GM15510 (cell line): ENCODE measurements around the gene MMP23B.

Experiments used
- POLR2A ChIP-seq: IDR thresholded peaks from 3 replicates; pipeline ENCODE4 v1.6.1; 2011; ENCODE audit warnings: borderline replicate concordance; ENCODE audit not compliant: insufficient read length; ENCODE audit errors: extremely low read depth

Gene MMP23B

GRCh38 chr1:1622010-1622787, 9.8 kb upstream of the MMP23B start:
- no peak for TF ChIP-seq POLR2A

- no peak for TF ChIP-seq POLR2A
Measured at GRCh38 chr1:1622788-1623094, 9.2 kb upstream of the MMP23B start.

- no peak for TF ChIP-seq POLR2A
Measured at GRCh38 chr1:1623181-1623630, 8.8 kb upstream of the MMP23B start.

GRCh38 chr1:1623631-1624442, 8.1 kb upstream of the MMP23B start:
- TF ChIP-seq POLR2A, result no peak

- TF ChIP-seq POLR2A, result no peak
Measured at GRCh38 chr1:1624443-1625403, 7.2 kb upstream of the MMP23B start.

- TF ChIP-seq POLR2A, result no peak
Measured at GRCh38 chr1:1625404-1625775, 6.6 kb upstream of the MMP23B start.

- no peak for TF ChIP-seq POLR2A
Measured at GRCh38 chr1:1625824-1626206, 6.2 kb upstream of the MMP23B start.

GRCh38 chr1:1626207-1627141, 5.5 kb upstream of the MMP23B start:
- TF ChIP-seq POLR2A, result no peak

GRCh38 chr1:1627261-1627828, 4.6 kb upstream of the MMP23B start:
- TF ChIP-seq POLR2A, result no peak

GRCh38 chr1:1627829-1628753, 3.9 kb upstream of the MMP23B start:
- TF ChIP-seq POLR2A, result no peak

- no peak for TF ChIP-seq POLR2A
Measured at GRCh38 chr1:1628754-1629429, 3.1 kb upstream of the MMP23B start.
